NCI-H128 (cell line): ENCODE data around the gene CSMD2.

Experiments used
- DNase-seq: peaks from one replicate; lab custom pipeline; 2025; ENCODE audit not compliant: unreplicated experiment; lab: John Stamatoyannopoulos, UW

CSMD2 gene

DNA sequence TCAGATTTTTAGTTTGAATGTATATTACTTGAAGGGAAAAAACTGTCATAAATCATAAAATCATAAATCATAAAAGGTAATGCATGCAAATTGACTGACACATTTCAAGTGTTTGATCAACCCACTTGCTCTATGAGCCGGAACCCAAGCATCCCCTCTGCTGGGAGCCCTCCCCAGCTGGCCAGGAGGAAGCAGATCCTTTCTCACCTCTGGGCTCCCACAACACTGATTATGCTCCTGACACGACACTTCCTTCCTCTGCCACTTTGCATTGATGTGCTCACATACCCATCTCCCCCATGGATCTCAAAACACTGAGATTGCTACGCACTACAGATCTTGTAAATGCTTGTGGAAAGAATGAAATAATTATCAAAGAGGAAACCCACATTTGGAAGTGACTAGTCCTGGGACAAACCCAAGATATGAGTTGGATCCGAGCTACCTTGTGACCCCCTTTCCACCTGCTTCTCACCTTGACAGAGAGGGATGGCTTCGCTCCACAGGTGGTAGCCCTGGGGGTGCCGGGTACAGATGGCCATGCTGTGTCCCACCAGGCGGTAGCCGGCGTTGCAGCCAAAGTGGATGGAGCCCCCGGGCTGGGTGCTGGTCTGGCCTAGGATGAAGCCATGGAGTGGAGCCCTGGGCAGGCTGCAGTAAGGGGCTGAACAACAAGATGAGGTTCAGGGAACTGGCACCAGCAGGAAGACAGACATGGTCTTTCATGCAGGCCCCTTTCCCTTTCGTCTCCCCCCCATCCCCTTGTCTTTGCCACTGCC, 588.0 kb downstream of the CSMD2 start:
- no peak for DNase-seq

GRCh38 chr1:33575324-33575879, 589.6 kb downstream of the CSMD2 start:
- DNase-seq = no peak

- DNase-seq = no peak
Measured at GRCh38 chr1:33573661-33574060, 591.4 kb downstream of the CSMD2 start.

GRCh38 chr1:33572387-33572786, 592.6 kb downstream of the CSMD2 start:
- no peak for DNase-seq

- DNase-seq = no peak
Measured at GRCh38 chr1:33569331-33569730, 595.7 kb downstream of the CSMD2 start.

- DNase-seq = no peak
Measured at GRCh38 chr1:33563699-33564098, 601.3 kb downstream of the CSMD2 start.

DNA sequence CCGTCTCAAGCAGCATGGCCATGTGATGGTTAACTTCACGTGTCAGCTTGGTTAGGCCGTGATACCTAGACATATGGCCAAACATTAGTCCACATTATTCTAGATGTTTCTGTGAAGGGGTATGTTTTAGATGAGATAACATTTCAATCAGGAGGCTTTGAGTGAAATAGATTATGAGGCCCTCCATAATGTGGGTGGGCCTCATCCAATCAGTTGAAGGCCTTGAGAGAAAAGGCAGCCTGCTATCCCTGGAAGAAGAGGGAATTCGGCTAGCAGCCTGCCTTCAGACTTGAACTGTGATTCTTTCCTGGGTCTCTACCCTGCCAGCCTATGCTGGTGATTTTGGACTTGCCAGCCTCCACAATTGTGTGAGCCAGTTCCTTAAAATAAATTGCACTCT, 602.5 kb downstream of the CSMD2 start:
- DNase-seq = no peak

GRCh38 chr1:33561576-33561975, 603.5 kb downstream of the CSMD2 start:
- DNase-seq = no peak

GRCh38 chr1:33560680-33561079, 604.4 kb downstream of the CSMD2 start:
- DNase-seq = no peak

- DNase-seq = no peak
Measured at GRCh38 chr1:33548721-33549120, 616.3 kb downstream of the CSMD2 start.

DNA sequence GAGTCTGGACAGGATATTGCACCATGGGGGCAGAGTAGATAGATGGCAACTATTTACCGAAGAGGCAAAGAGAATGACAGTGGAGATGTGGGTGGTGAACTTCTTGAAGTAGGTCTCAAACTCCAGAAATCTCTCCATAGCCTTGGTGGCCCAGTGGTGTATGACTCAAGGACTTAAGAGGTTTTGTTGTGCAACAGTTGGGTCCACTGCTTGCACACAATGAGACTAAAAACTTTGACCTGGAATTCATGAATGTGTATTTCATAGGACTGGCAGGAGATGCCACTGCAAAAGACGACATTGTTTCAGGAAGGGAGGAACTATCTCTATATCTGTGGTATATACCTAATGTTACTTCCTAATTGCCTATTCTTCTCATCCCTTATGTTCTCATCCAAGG, 616.7 kb downstream of the CSMD2 start:
- DNase-seq = no peak

- DNase-seq = no peak
Measured at GRCh38 chr1:33547576-33547975, 617.5 kb downstream of the CSMD2 start.

DNA sequence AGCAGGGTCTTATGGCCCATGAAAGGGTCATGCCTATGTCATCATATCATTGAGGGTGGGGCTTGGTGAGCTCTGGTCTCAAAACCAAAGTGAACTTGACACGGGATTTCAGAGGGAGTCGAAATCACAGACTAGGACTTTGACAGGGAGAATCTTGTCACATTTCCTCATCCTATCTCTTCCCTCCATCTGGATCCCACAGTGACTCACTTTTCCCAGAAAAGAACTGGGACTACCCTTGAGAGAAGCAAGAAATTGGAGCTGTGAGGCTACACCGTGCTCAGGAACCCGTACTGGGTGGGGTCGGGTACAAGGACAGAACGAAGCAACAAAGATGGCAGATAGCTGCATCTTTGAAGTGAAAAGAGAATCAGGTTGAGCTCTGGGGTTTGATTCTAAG, 623.1 kb downstream of the CSMD2 start:
- DNase-seq = no peak

GRCh38 chr1:33537885-33538284, 627.1 kb downstream of the CSMD2 start:
- DNase-seq = no peak

- no peak for DNase-seq
Measured at GRCh38 chr1:33535334-33535733, 629.7 kb downstream of the CSMD2 start.

- DNase-seq = no peak
Measured at GRCh38 chr1:33532936-33533335, 632.1 kb downstream of the CSMD2 start.

DNA sequence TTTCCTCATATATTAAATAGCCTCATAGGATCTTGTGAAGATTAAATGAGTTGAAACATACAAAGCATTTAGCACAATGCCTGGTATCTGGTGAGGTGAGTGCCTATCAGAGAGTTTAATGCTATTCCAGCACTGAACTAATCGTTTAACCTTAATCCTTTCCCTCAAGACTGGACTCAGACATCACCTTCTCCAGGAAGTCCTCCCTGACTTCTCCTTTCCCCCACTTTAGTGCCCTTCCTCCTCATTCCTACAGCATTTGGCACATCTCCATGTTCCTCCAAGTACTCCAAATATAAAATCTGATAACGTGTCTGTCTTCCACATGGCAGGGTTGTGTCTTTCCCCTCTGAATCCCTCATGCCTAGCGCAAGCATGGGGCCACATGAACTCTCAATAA, 632.8 kb downstream of the CSMD2 start:
- DNase-seq = no peak

GRCh38 chr1:33529957-33530356, 635.1 kb downstream of the CSMD2 start:
- no peak for DNase-seq

- DNase-seq = no peak
Measured at GRCh38 chr1:33527934-33528333, 637.1 kb downstream of the CSMD2 start.

DNA sequence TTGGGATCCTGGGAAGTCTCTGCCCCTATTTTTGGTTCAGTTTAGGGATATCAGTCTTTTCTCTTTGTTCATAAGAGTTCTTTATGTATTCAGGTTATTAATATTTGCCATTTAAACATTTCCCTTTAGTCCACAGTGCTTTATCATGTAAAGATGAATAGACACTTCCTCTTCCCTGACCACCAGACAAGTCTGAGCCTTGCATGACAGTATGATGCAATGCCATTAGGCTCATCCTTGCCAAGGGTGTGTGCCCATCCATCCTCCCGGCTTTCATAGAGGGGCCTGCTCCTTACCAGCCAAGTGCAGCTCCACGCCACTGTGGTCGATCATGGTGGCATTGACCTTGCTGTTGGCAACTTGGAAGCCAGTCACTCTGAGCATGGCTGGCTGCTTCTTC, 640.4 kb downstream of the CSMD2 start:
- no peak for DNase-seq

DNA sequence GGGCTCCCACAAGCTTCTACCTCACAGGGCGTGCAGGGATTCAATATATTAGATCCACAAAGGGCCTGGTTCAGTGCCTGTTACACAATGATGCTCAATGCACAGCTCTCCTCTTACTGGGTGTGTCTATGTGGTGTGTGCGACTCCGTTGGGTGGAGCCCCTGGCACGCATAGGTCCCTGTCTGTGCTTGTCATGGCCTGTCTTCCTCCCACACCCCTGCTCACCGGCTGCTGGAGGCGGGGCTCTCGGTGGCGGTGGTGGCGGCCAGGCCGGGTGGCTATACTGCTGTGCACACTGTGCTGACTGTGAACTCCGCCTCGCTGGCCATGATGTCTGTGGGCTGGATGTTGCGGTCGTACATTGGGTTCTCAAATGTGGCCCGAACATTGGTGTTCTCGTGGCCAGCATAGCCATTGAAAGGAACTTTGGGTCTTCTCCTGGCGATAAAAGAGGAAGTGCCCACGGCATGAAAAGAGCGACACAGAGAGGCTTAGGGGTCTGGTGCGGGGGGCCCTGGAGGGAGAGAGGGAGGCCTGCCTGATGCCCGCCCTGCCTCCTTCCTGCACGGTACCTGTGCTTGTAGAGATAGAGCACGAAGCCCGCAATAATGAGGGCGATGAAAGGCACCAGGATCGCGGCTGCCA, 645.7 kb downstream of the CSMD2 start:
- DNase-seq = no peak

DNA sequence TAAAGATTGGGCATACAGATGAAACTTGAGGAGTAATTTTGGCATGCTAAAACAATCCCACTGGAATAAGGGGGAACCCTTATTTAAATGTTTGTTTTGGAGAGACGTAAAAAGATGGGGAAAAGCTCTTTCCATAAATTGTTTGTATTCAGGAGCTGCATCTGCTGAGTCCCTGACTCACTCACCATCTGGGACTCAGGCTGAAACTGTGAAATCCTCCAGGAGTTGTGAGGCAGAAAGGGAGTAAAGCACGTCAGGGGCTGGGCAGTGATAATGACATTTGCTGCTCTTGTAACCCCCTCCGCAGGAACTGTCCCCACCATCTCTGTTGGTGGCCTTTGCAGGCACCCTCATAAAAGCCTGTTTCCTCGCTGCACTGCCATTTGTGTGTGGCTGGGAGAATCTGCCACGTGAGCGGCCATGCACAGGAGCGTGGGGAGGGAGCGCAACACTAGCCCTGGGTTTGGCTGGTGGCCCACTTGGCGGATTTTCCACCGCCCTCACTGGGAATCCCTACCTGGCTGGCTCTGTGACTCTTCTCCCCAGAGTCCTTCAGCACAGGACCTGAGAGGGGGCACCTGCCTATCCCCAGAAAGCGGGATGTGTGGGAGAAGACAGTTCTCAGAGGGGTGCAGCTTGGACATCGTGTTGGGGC, 647.3 kb downstream of the CSMD2 start:
- DNase-seq = no peak
